Measurements from ENCODE around the gene FSTL3. TPM values are rescaled to one million over a fixed set of nuclear protein-coding genes. Genes with fewer than 3 reads are reported as not detected.
"Not testable (repeated sequence)": the region's sequence is repeated elsewhere in the genome, so short reads cannot be mapped to it uniquely, and the experiment has no call there.

FSTL3 gene
- total RNA-seq (100 to 1,000 TPM; 343 to 397 TPM), polyA plus RNA-seq (ENCODE audit: insufficient read depth, low read depth, low replicate concordance) (98.6 TPM)
- long read RNA-seq, donor 1, transcript FSTL3-201 (5 exons, 2,542 nt) = major isoform, 20 of 27 reads
- long read RNA-seq, donor 1, partial matches to known transcripts = 6 of 27 reads
- long read RNA-seq, donor 1, other reads (novel, unspliced or antisense) = 0 of 27 reads
- long read RNA-seq, donor 2, transcript FSTL3-201 (5 exons, 2,542 nt) = major isoform, 11 of 34 reads
- long read RNA-seq, donor 2, partial matches to known transcripts = 22 of 34 reads
- long read RNA-seq, donor 2, other reads (novel, unspliced or antisense) = 0 of 34 reads

DNA sequence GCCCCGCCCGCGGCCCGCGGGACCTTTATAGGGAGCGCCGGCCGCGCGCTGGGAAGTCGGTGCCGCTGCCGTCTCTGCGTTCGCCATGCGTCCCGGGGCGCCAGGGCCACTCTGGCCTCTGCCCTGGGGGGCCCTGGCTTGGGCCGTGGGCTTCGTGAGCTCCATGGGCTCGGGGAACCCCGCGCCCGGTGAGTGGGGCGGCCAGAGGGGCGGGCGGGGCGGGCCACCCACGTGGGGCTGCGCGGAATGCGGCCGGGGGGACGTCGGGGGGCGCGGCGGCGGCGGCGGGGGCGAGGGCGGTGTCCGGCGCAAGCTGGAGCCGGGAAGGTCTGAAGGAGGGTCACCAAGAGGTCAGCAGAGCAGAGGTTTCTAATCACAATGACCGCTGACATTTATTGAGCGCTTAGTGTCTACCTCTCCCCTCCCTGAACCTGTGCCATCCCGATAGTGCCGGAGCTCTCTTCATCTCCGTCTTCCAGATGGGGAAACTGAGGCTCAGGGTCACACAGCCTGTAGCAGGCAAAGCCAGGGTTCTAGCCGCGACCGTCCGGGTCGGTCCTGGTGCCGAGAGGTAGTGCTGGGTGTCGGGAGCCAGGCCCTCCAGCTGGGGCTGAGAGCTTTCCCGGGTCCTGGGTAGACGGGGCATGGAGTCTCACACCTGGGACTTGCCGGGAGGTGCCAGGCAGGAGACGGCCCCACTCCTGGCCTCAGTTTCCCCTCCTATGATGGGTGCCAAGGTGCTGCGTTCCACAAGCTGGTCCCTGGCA is at the start of gene FSTL3:
FSTL3 (plus strand) TSS at position 54 of the 767 bp plus-strand sequence; CDS start at position 86, 32 bp downstream.
- no peaks in the 10 kb centered on the region for H3K9me3 ChIP-seq
- H3K27ac ChIP-seq = peak within 1 kb of the TSS; percentile 69 to 86
- WGBS, 2 donors = 2 to 7% methylated on average over 11 to 37 of the region's 63 CpGs
- no peaks in the 10 kb centered on the region for H3K36me3 ChIP-seq (ENCODE audit: low read depth, missing control alignments)
- H3K4me1 ChIP-seq = peaks cover 44% of the 10 kb centered on the region
- H3K4me3 ChIP-seq = peak within 1 kb of the TSS; percentile 51 to 52
- H3K27me3 ChIP-seq = no peaks in the 10 kb centered on the region
- DNase-seq = no peak
- TF ChIP-seq, protein P1, sequence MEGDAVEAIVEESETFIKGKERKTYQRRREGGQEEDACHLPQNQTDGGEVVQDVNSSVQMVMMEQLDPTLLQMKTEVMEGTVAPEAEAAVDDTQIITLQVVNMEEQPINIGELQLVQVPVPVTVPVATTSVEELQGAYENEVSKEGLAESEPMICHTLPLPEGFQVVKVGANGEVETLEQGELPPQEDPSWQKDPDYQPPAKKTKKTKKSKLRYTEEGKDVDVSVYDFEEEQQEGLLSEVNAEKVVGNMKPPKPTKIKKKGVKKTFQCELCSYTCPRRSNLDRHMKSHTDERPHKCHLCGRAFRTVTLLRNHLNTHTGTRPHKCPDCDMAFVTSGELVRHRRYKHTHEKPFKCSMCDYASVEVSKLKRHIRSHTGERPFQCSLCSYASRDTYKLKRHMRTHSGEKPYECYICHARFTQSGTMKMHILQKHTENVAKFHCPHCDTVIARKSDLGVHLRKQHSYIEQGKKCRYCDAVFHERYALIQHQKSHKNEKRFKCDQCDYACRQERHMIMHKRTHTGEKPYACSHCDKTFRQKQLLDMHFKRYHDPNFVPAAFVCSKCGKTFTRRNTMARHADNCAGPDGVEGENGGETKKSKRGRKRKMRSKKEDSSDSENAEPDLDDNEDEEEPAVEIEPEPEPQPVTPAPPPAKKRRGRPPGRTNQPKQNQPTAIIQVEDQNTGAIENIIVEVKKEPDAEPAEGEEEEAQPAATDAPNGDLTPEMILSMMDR (IDR thresholded peaks at IDR 0.05) = no peak
- intact Hi-C loops (cut with DNase I; ENCODE audit: low total_unique reads) = no loop called here

DNA sequence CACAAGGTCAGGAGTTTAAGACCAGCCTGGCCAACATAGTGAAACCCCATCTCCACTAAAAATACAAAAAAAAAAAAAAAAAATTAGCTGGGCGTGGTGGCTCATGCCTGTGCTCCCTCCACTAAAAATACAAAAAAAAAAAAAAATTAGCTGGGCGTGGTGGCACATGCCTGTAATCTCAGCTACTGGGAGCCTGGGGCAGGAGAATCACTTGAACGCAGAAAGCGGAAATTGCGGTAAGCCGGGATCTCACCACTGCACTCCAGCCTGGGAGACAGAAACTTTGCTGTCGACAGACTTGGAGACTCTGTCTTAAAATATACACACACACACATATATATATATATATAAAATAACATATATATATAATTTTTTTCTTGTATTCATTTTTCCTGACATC is 49.6 kb upstream of the FSTL3 start:
- H3K4me3 ChIP-seq; DNase-seq; H3K36me3 ChIP-seq (ENCODE audit: low read depth, missing control alignments); H3K27me3 ChIP-seq; intact Hi-C loops (cut with DNase I; ENCODE audit: low total_unique reads); H3K27ac ChIP-seq; H3K9me3 ChIP-seq; H3K4me1 ChIP-seq: not testable (repeated sequence)
- WGBS, 2 donors = 95% methylated on average over 7 of the region's 7 CpGs

DNA sequence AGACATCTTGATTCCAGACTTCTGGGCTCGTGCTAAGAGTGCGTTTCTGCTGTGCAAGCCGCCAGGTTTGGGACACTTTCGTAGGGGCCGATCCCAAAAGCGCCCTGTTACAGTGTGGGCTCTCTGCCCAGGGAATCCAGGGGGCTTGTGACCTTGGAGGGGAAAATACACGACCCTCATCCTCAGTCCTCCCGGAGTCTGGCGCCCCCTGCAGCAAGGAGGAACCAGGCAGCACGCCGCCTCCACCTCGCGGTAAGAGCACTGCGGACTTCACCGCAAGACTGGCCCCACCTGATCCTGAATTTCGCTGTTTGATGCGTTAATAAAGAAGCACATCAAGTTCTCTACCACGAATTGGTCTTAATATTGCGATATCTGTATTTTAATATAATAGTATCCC is 48.0 kb upstream of the FSTL3 start:
- no peak overlapping the region for H3K27ac ChIP-seq
- no peaks in the 10 kb centered on the region for H3K27me3 ChIP-seq
- H3K4me1 ChIP-seq = peaks cover 10% of the 10 kb centered on the region
- H3K36me3 ChIP-seq (ENCODE audit: low read depth, missing control alignments) = no peaks in the 10 kb centered on the region
- WGBS, 2 donors = 87 to 88% methylated on average over 16 to 19 of the region's 19 CpGs
- H3K4me3 ChIP-seq = no peak overlapping the region
- no peak for DNase-seq
- intact Hi-C loops (cut with DNase I; ENCODE audit: low total_unique reads) = no loop called here
- no peak for TF ChIP-seq POLR2A (IDR thresholded peaks at IDR 0.05)
- TF ChIP-seq, protein P1 (IDR thresholded peaks at IDR 0.05) = no peak
- no peaks in the 10 kb centered on the region for H3K9me3 ChIP-seq

DNA sequence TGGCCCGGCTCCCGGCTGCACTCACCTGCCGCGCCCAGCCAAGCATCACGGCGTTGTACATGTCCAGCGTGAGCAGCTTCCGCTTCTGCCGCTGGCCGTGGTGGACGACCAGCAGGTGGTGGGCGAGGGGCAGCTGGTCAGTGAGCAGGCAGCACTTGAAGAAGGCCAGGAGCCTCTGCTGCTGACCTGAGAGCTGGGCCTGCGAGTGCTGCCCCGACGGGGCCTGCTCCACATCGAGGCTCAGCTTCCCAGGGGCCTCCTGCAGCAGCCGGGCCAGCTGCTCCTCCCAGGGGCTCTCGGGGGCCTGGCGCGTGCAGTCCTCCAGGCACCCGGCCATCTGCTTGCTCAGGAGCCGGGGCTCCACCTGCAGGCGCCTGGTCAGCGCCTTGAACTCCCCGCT is 46.7 kb upstream of the FSTL3 start:
- H3K36me3 ChIP-seq (ENCODE audit: low read depth, missing control alignments); H3K4me3 ChIP-seq; H3K27me3 ChIP-seq; intact Hi-C loops (cut with DNase I; ENCODE audit: low total_unique reads); H3K27ac ChIP-seq; DNase-seq; H3K9me3 ChIP-seq: not testable (repeated sequence)
- 61 to 64% methylated on average over 16 to 25 of the region's 25 CpGs for WGBS, 2 donors
- peaks cover 16% of the 10 kb centered on the region for H3K4me1 ChIP-seq

DNA sequence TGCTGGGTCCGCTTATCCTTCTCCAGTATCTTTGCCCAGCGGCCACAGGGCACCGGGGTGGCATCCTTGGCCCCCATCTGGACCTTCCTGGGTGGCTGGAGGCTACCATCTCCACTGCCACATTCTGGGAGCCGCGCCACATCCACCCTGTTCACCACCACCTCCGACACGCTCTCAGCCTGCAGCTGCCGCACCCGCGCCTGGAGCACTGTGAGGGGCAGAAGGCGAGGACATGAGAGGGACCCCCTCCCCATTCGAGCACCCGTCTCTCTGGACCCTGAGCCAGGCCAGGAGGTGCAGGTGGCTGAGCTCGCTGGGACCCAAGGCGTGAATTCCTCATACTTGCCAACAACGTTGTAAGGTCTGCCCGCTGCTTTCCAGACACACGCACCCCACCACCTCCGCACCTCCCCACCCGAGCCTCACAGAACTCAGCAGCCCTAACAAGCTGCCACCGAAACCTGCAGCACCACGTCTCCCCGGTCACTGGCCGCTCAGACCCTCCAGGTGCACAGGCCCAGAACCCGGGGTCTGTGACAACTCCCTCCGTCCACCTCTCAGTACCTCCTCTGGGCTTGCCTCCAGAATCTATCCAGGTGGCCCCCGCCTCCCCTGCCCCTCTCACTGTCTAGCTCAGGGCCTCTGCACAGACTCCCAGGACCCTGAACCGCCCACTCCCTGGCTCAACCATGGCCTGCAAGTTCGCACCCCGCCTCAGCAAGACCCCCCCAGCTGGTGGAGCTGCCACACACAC is 46.1 kb upstream of the FSTL3 start:
- H3K4me1 ChIP-seq = peaks cover 16% of the 10 kb centered on the region
- H3K9me3 ChIP-seq = no peaks in the 10 kb centered on the region
- WGBS, 2 donors = 95 to 96% methylated on average over 10 to 30 of the region's 30 CpGs
- no peak overlapping the region for H3K4me3 ChIP-seq
- no peak for TF ChIP-seq POLR2A (IDR thresholded peaks at IDR 0.05)
- TF ChIP-seq, protein P1 (IDR thresholded peaks at IDR 0.05) = no peak
- DNase-seq = no peak
- H3K36me3 ChIP-seq (ENCODE audit: low read depth, missing control alignments) = no peaks in the 10 kb centered on the region
- no peak overlapping the region for H3K27ac ChIP-seq
- no peaks in the 10 kb centered on the region for H3K27me3 ChIP-seq
- intact Hi-C loops (cut with DNase I; ENCODE audit: low total_unique reads) = no loop called here

Measured in testis (tissue), 5 donors.